GM12874 (cell line): Measurements from ENCODE around the gene BCAS1.

Experiments used
- TF ChIP-seq, protein P1 (sequence below): IDR thresholded peaks from 2 replicates; pipeline ENCODE4 v1.5.1; 2011; ENCODE audit warnings: low read depth, mild to moderate bottlenecking, control low read depth, low read length, moderate library complexity; ENCODE audit not compliant: insufficient read depth

The BCAS1 gene

DNA sequence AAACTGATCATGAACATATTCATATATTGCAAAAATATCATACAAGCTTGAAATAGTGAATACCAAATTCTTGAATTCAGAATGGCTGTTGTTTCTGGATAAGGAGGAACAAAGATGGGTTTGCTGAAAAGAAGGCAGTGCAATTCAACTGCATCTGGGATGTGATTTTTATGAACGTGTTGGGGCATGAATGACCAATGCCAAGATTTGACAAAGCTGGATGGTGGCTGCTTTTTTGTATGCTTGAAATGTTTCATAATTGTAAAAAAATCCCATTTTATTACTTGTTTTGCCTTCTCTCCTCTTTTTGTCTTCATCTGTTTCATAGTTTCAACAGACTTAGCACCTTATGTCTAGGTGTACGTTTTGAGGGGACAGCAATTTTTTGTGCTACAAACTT lies 36.8 kb upstream of the BCAS1 start:
- TF ChIP-seq, protein P1, sequence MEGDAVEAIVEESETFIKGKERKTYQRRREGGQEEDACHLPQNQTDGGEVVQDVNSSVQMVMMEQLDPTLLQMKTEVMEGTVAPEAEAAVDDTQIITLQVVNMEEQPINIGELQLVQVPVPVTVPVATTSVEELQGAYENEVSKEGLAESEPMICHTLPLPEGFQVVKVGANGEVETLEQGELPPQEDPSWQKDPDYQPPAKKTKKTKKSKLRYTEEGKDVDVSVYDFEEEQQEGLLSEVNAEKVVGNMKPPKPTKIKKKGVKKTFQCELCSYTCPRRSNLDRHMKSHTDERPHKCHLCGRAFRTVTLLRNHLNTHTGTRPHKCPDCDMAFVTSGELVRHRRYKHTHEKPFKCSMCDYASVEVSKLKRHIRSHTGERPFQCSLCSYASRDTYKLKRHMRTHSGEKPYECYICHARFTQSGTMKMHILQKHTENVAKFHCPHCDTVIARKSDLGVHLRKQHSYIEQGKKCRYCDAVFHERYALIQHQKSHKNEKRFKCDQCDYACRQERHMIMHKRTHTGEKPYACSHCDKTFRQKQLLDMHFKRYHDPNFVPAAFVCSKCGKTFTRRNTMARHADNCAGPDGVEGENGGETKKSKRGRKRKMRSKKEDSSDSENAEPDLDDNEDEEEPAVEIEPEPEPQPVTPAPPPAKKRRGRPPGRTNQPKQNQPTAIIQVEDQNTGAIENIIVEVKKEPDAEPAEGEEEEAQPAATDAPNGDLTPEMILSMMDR = no peak

DNA sequence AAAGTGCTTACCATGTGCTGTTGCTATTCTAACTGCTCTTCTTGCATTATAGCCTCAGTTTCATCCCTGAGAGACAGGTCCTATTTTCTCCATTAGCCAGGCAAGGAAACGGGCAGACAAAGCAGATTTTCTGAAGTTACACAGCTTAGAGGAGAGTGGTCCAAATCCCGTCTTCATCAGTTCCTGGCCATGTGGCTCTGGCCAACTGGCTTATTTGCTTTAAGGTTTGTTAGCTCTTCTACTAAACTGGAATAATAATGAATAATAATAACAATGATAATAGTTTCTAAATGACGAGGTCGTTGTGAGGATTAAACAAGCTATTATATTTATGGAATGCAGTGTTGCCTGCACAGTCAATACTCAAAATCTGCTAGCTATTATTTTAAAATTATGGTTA lies 35.8 kb upstream of the BCAS1 start:
- TF ChIP-seq, protein P1 = no peak

DNA sequence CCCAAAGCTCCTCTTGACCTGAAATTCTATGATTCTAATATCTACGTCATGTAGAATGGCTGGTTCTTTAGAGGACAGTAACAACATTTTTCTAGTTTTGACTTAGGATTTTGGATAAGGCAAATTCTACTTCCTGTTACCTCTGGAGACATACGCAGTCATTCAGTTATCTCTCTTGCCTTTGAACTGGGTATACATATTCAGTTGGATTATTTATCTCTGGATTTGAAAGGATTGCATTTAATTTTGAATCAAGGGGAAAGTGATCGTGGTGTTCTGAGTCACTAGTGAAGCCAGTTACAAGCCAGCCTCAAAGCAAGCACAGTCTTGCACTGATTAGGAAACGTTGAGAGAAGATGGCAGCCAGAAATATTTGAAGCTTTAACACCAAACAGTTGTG lies 35.3 kb upstream of the BCAS1 start:
- TF ChIP-seq, protein P1 = no peak

DNA sequence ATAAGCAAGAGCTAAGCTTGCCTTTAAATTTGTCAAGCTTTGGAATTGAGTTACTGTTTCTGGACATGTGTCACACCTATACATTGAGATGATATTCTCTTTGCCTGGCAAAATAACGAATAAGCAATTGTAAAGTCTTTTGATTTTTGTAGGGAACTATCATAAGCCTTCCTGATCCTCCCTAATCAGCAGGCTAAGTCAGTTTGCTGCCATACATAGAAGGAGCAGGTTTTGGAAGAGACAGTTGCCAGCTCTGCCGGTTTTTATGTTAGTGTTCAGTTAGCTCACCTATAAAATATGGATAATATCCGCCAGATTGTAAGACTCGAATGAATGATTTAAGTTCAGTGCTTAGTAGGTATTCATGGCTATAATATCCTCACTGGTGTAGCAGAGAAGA lies 34.4 kb upstream of the BCAS1 start:
- TF ChIP-seq, protein P1 = no peak

DNA sequence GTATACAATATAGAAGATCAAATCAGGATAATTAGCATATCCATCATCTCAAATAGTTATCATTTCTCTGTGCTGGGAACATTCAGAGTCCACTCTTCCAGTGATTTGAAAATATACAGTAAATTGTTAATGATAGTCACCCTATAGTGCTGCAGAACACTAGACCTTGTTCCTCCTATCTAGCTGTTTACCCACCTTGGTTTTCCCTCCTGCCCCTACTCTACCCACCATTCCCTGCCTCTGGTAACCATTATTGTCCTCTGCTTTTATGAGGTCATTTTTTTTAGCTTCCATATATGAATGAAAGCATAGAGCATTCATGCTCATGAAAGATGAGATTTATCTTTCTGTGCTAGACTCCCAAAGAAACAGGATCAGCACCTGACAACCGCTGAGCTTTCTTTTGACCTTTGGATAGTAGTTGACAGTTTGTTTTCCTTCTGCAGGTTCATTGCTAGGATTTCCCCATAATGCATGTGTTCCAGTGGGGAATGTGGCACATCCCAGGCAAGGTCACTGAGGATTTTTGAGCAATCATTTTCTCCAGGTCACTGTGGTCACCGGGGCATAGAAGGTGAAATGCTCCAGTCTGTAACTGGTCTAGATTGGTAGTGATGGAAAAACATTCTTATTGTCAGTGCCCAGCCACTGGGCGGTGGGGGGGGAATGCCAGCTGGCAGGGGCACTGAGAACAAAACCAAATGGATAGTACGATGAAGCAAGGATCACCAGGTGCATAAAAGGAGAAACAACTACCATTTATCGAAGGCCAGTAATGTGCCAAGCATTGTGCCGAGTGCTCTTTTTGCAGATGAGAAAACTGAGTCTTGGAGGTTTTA lies 33.6 kb upstream of the BCAS1 start:
- TF ChIP-seq, protein P1 = no peak

DNA sequence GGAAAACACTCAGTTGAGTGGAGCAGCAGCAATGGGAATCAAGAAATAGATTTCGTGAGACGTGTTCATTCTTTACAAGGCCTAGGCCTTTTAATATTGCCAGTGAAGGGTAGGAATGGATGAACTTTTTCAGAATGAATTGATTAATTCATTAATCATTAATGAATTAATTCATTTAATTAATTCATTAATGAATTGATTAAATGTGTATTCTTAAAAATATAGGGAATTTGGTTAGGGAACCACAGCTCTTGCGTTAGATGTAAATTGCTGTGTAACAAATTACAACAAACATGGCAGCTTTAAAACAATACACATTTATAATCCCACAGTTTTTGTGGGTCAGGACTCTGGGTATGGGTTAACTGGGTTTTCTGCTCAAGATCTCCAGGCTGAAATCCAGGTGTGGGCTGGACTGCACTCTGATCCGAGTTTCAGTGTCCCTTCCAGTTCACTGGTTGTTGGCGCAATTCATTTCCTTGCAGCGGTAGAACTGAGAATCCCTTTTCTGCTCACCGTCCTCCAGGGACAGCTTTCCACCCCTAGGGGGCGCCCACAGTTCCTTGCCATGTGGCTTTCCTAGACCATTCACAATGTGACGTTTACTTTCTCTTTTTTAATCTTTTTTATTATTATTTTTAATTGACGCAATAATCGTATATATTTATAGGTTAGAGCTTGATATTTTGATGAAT lies 32.8 kb upstream of the BCAS1 start:
- TF ChIP-seq, protein P1 = peak; percentile 89

DNA sequence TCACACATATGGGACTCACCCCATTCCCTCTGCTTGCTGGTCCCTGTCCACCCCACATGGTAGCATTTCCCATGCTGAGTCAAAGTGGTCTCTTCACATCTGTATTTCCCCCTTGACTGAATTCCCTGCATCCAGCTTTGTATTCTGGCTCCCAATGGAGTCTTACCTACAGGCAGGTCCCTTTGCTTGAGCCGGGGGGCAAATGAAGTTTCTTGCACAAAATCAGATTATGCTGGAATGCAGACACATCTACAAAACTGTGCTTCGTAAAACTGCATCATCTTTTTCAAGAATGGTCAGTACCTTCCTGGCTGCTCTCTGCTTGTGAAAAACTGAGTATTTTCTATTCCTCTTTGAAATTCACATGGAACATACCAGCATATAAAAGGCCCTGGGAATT lies 32.1 kb upstream of the BCAS1 start:
- TF ChIP-seq, protein P1 = no peak
